ENCODE data around the gene DZIP3.
"Not testable (repeated sequence)": the region's sequence is repeated elsewhere in the genome, so short reads cannot be mapped to it uniquely, and the experiment has no call there.

Gene DZIP3

DNA sequence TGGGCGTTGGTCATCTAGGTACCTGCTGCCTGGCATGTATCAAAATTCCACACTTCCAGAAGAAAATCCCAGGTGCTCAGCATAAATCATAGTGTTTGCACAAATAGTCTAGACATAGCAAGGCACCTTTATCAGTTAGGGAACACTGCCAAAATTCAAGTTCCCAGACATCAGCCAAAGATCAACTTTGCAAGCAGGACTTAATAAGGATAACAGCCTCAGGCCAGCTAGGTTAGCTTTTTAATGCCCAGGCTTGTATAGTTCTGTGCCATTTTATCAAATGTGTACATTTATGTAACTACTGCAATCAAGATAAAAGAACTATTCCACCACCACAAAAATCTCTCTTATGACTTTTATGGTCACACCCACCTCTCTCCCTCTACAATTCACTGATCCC is 30.7 kb downstream of the DZIP3 start:
- DNase-seq (ENCODE audit: extremely low spot score), result no peak
- CTCF ChIA-PET, result no interaction called here
- TF ChIP-seq ARNT (IDR thresholded peaks at IDR 0.05) (no peak), FOXM1 (IDR thresholded peaks at IDR 0.05; ENCODE audit: borderline replicate concordance) (no peak), L3MBTL2 (conservative IDR thresholded peaks at IDR 0.05) (no peak), CTBP1 (IDR thresholded peaks at IDR 0.05; ENCODE audit: borderline replicate concordance) (no peak)
- POLR2A ChIA-PET, result no interaction called here

- no peak for TF ChIP-seq ELF4 (IDR thresholded peaks at IDR 0.05)
- no peak for TF ChIP-seq SP1 (IDR thresholded peaks at IDR 0.05)
- no peak for TF ChIP-seq BHLHE40 (IDR thresholded peaks at IDR 0.05; ENCODE audit: borderline replicate concordance)
- ChIA-PET CTCF (no interaction called here), POLR2A (no interaction called here)
- no peak for DNase-seq (ENCODE audit: extremely low spot score)
These were observed 34.0 kb downstream of the DZIP3 start for GRCh38 chr3:108623504-108623903.

DNA sequence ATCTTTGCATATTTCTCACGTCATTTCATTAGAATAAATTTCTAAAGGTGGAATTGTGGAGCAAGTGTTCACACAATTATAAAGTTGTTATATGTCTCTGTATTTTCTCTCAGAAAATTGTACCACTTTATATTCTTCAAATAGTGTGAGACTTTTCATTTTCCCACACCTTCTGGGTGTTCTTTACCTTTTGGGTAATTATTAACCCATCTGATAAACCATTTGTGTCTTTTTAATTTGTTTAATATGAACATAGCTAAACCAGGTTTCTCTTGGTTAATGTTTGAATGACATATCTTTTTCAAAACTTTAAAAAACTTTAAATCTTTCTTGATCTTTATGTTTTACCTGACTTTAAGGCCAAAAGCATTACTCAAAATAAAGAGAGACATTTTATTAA is 40.5 kb downstream of the DZIP3 start:
- ChIA-PET POLR2A (no interaction called here), CTCF (no interaction called here)
- DNase-seq (ENCODE audit: extremely low spot score), result no peak
- no peak for TF ChIP-seq ZNF384 (IDR thresholded peaks at IDR 0.05)
- no peak for TF ChIP-seq SUZ12 (IDR thresholded peaks at IDR 0.05)

GRCh38 chr3:108642526-108642925 is 53.0 kb downstream of the DZIP3 start:
- no peak for TF ChIP-seq L3MBTL2 (conservative IDR thresholded peaks at IDR 0.05)
- TF ChIP-seq NFRKB (IDR thresholded peaks at IDR 0.05), result no peak
- TF ChIP-seq ELF4 (IDR thresholded peaks at IDR 0.05), result no peak
- no peak for TF ChIP-seq FOXA1 (IDR thresholded peaks at IDR 0.05)
- TF ChIP-seq FOXM1 (IDR thresholded peaks at IDR 0.05; ENCODE audit: borderline replicate concordance), result no peak
- TF ChIP-seq SUZ12 (IDR thresholded peaks at IDR 0.05), result no peak
- no peak for TF ChIP-seq TARDBP (IDR thresholded peaks at IDR 0.05)
- TF ChIP-seq SP1 (IDR thresholded peaks at IDR 0.05), result no peak
- no peak for TF ChIP-seq ARNT (IDR thresholded peaks at IDR 0.05)
- no peak for TF ChIP-seq ZNF384 (IDR thresholded peaks at IDR 0.05)
- TF ChIP-seq LEF1 (IDR thresholded peaks at IDR 0.05; ENCODE audit: borderline replicate concordance), result no peak
- TF ChIP-seq CTBP1 (IDR thresholded peaks at IDR 0.05; ENCODE audit: borderline replicate concordance), result no peak
- TF ChIP-seq FOXK2 (IDR thresholded peaks at IDR 0.05), result no peak
- TF ChIP-seq BHLHE40 (IDR thresholded peaks at IDR 0.05; ENCODE audit: borderline replicate concordance), result no peak
- TF ChIP-seq, protein P1, sequence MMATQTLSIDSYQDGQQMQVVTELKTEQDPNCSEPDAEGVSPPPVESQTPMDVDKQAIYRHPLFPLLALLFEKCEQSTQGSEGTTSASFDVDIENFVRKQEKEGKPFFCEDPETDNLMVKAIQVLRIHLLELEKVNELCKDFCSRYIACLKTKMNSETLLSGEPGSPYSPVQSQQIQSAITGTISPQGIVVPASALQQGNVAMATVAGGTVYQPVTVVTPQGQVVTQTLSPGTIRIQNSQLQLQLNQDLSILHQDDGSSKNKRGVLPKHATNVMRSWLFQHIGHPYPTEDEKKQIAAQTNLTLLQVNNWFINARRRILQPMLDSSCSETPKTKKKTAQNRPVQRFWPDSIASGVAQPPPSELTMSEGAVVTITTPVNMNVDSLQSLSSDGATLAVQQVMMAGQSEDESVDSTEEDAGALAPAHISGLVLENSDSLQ (IDR thresholded peaks at IDR 0.05), result no peak
- no peak for TF ChIP-seq HDGF (IDR thresholded peaks at IDR 0.05; ENCODE audit: borderline replicate concordance)
- ChIA-PET CTCF (no interaction called here), POLR2A (no interaction called here)
- DNase-seq (ENCODE audit: extremely low spot score), result no peak

- no peak for TF ChIP-seq SP1 (IDR thresholded peaks at IDR 0.05)
- no peak for TF ChIP-seq NFRKB (IDR thresholded peaks at IDR 0.05)
- TF ChIP-seq LEF1 (IDR thresholded peaks at IDR 0.05; ENCODE audit: borderline replicate concordance), result no peak
- TF ChIP-seq SUZ12 (IDR thresholded peaks at IDR 0.05), result no peak
- TF ChIP-seq ARNT (IDR thresholded peaks at IDR 0.05), result no peak
- TF ChIP-seq HDGF (IDR thresholded peaks at IDR 0.05; ENCODE audit: borderline replicate concordance), result no peak
- no peak for DNase-seq (ENCODE audit: extremely low spot score)
- ChIA-PET CTCF (no interaction called here), POLR2A (no interaction called here)
These were observed 55.8 kb downstream of the DZIP3 start for GRCh38 chr3:108645364-108645763.

DNA sequence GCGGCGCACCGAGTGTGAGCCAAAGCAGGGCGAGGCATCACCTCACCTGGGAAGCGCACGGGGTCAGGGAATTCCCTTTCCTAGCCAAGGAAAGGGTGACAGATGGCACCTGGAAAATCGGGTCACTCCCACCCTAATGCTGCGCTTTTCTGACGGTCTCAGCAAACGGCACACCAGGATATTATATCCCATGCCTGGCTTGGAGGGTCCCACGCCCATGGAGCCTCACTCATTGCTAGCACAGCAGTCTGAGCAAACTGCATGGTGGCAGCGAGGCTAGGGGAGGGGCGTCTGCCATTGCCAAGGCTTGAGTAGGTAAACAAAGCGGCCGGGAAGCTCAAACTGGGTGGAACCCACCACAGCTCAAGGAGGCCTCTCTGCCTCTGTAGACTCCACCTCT is 66.1 kb downstream of the DZIP3 start:
- DNase-seq (ENCODE audit: extremely low spot score); POLR2A ChIA-PET; CTCF ChIA-PET: not testable (repeated sequence)

DNA sequence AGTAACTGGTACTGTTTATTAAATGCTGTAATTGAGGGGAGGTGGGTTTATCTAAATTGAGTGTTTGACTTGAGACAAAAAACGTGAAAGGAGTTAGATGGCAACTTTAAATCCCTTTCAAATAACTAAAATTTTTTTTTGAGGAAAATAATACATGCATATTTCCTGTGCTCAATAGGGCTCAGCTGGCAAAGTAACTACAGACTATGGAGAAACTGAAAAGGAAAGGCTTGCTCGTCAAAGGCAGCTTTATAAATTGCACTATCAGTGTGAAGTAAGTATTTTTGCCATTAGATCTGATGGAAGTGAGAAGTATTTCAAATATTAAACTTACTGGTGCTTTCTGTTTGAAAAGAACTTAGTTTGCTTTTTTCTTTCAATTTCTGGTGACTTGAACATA is 72.2 kb downstream of the DZIP3 start:
- DNase-seq (ENCODE audit: extremely low spot score), result no peak
- ChIA-PET POLR2A (no interaction called here), CTCF (no interaction called here)
- no peak for TF ChIP-seq ELF4 (IDR thresholded peaks at IDR 0.05)
- TF ChIP-seq FOXA1 (IDR thresholded peaks at IDR 0.05), result no peak
- TF ChIP-seq TARDBP (IDR thresholded peaks at IDR 0.05), result no peak
- TF ChIP-seq FOXM1 (IDR thresholded peaks at IDR 0.05; ENCODE audit: borderline replicate concordance), result no peak
- no peak for TF ChIP-seq FOXK2 (IDR thresholded peaks at IDR 0.05)
- no peak for TF ChIP-seq LEF1 (IDR thresholded peaks at IDR 0.05; ENCODE audit: borderline replicate concordance)
- no peak for TF ChIP-seq L3MBTL2 (conservative IDR thresholded peaks at IDR 0.05)
- no peak for TF ChIP-seq SUZ12 (IDR thresholded peaks at IDR 0.05)
- TF ChIP-seq ZNF384 (IDR thresholded peaks at IDR 0.05), result no peak
- TF ChIP-seq BHLHE40 (IDR thresholded peaks at IDR 0.05; ENCODE audit: borderline replicate concordance), result no peak
- TF ChIP-seq CTBP1 (IDR thresholded peaks at IDR 0.05; ENCODE audit: borderline replicate concordance), result no peak
- TF ChIP-seq NFRKB (IDR thresholded peaks at IDR 0.05), result no peak
- TF ChIP-seq, protein P1 (IDR thresholded peaks at IDR 0.05), result no peak
- no peak for TF ChIP-seq HDGF (IDR thresholded peaks at IDR 0.05; ENCODE audit: borderline replicate concordance)
- no peak for TF ChIP-seq ARNT (IDR thresholded peaks at IDR 0.05)
- no peak for TF ChIP-seq SP1 (IDR thresholded peaks at IDR 0.05)

DNA sequence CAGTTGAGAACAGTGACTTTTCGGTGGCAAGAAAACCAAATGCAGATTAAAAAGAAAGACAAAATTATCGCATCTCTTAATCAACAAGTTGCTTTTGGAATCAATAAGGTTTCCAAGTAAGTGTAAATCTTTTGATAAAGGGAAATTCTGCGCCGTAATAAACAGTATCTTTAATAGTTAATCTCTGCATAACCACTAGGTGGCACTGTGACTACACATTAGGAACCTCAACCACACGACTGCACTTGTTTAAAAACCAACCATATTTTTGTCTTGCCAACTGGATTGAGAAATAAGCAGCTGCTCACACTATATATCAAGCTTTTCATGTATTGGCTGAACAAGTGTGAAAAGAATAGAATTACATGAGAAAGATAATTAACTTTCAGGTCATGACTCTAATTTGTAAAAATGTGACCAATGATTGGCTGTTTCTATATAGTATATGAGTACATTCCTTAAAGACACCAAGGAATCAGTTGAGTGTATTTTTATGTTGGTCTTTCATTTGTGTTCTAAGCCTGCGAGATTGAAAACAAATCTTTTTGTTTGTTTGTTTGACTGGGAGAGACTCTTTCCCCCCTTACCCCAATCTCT is 72.7 kb downstream of the DZIP3 start:
- TF ChIP-seq BHLHE40 (IDR thresholded peaks at IDR 0.05; ENCODE audit: borderline replicate concordance) (no peak), ZNF384 (IDR thresholded peaks at IDR 0.05) (no peak)
- ChIA-PET POLR2A (no interaction called here), CTCF (interaction anchor here (0.6 kb wide), 2 partner anchors 156 to 253 kb away, joined by 3 to 4 read pairs; no protein-coding TSS in a partner anchor)
- peak; percentile 66 for DNase-seq (ENCODE audit: extremely low spot score)

All from HEK293T (cell line).